Left colon (tissue), 2 donors: Measurements from ENCODE around the gene CCSER1. TPM values are rescaled to one million over a fixed set of nuclear protein-coding genes. Genes with fewer than 3 reads are reported as not detected.
A peak's percentile ranks its signal among the peaks of the same experiment; 100 is the strongest.
"Not testable (repeated sequence)": the region's sequence is repeated elsewhere in the genome, so short reads cannot be mapped to it uniquely, and the experiment has no call there.

Source experiments
- ATAC-seq: fragments of 200-7000 bp; cut with Tn5 transposase; one replicate; pipeline ENCODE4 v1.9.1; 2020; ENCODE audit warnings: mild to moderate bottlenecking, moderate library complexity
- DNase-seq, 2 donors: peaks; one replicate each; pipeline ENCODE4 v3.0.0-alpha.2; 2020
- intact Hi-C, 2 donors: fragments of 100-400 bp; cut with DNase I in 1 of 2; cut with micrococcal nuclease in 1 of 2; formaldehyde crosslinking; loops; one replicate each; pipeline versions ENCODE4 v1.11.2 to v1.14.0; 2022; cut with DNase I, micrococcal nuclease
- total RNA-seq, 2 donors: library from RNA; stranded (reverse); fragmentation: NEBNext Ultra II Directional; extraction: Animal tissue kit (Norgen Biotek cat#: 25700); gene quantifications; one replicate each; pipeline ENCODE4 v1.2.1, GENCODE V29; 2021
- donor health status: DM: no; HTN: no; CAD: no.
- donor health status: DM: yes; HTN: yes; CAD: no.

The CCSER1 gene
- total RNA-seq, 2 donors from 2014 or later = 14.4 to 22.7 TPM

GRCh38 chr4:91243132-91243531 is 1115.9 kb downstream of the CCSER1 start:
- DNase-seq (no peak), ATAC-seq (peak; percentile 35)

DNA sequence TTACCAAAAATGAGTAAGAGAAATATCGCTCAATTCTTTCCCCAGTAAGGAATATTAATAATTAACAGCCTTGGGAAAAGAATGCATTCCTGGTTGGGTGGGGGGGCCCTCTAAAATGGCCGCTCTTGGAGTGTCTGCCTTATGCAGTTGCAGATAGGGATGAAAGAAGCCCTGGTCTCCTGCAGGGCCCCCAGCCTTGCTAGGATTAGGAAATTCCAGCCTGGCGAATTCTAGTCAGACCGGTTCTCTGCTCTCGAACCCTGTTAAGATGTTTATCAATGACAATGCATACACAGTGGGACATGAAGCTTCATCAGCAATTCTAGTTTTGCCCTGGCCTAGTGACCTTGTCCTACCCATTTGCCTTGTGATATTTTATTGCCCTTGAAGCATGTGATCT is 1128.8 kb downstream of the CCSER1 start:
- no peak for DNase-seq
- ATAC-seq = no peak
- intact Hi-C loops = no loop called here

More at GRCh38 chr4:91243132-91243531, 1115.9 kb downstream of the CCSER1 start:
- intact Hi-C loops = no loop called here

DNA sequence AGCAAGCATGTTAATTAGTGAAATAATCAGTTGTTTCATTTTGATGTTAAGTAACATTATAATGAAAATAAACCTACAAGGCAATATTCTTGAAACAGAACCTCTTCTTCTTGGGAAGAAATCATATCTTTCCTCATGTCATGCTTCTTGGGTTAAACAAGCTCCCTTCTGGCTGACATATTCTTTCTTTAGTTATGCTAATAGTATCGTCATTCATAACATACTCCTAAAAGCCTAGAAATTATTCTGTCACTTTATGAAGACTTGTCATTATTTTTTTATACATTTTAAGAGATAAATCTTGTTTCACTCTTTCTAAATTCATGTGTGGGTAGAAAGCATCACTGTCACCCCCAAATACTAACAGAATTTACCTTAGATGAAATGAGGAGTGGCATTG is 1129.6 kb downstream of the CCSER1 start:
- no peak for DNase-seq
- ATAC-seq = no peak
- intact Hi-C loops = no loop called here

DNA sequence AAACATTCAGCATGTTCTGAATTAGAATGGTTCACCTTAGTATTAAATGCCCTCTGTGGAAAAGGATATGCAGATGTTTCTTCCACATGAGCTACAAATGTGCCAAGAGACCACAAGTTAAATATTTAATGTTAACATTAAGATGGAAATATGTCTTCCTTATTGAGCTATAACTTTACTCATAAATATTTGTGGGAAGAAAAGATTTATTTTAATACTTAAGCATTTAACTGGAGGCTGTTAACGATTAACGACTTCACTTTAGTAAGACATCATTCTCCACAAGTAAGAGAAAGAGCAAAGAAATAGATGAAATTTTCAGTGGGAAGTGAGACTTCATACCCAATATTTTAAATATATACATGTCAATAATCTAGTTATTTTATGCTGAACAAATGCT is 1130.5 kb downstream of the CCSER1 start:
- DNase-seq (no peak), ATAC-seq (no peak)
- intact Hi-C loops = no loop called here

DNA sequence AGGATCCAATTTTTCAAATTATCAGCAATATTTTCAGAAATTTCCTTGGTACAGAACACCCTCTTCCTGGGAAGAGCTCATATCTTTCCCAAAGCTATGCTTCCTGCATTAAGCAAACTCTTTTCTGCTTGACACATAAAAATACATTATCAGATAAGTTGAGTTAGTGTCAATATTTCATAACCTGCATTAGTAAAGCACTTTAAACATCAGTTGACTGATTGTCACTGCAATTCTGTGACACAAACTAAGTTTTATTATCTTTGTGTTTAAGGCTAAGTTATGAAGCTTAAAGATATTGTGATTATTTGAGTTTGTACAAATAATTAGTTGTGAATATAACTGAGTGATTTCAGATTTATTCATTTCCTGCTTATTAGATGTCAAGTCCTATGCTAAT is 1131.1 kb downstream of the CCSER1 start:
- DNase-seq (no peak), ATAC-seq (no peak)
- intact Hi-C loops = no loop called here

DNA sequence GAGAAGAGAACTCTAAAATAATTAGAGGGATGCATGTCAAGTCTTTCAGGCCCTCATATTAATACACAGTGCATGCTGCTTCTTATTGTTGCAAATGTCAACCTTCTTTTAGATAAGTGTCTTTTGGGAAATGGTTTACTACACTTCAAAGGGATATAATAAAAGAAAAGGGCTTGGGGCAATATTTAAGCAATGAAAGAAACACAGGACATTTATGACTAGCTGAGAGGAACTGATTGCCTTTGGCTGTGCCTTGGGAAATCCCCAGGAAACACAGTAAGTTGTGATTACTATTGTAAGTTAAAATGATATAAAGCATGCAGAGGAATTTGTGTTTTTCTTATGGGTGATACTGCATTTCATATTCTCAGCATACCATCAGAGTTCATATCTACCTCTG is 1140.3 kb downstream of the CCSER1 start:
- intact Hi-C loops = no loop called here

DNA sequence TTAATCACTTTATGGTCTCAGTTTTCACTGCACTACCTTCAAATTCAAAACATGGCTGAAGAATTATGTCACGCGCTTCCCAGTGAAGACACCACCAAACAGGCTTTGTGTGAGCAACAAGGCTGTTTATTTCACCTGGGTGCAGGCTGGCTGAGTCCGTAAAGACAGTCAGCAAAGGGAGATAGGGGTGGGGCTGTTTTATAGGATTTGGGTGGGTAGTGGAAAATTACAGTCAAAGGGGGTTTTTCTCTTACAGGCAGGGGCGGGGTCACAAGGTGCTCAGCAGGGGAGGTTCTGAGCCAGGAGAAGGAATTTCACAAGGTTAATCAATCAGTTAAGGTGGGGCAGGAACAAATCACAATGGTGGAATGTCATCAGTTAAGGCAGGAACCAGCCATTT is 1141.3 kb downstream of the CCSER1 start:
- peak; percentile 18 to 51 for DNase-seq
- intact Hi-C loops = not testable (repeated sequence)
- ATAC-seq = peak; percentile 73

More for the DNA sequence above, 1140.3 kb downstream of the CCSER1 start:
- ATAC-seq (peak; percentile 98), DNase-seq (peak in 1 of 2 donors; percentile 29)

DNA sequence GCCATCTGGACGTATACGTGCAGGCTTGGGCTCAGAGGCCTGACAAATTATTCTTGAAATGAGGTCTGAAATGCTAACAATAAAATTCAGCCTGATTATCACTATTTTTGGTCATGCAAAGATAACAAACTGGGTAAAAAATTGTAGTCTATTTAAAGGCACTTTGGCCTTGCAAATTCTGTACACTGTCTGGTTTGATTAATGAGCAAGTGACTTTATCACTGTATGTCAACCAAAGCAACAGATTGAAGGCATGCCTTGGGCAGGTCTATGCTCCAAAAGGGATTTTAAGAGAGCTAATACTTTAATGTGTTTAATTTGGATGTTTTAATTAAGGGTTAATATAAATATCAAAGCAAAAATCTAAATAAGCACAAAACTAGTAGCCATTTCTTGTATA is 1141.7 kb downstream of the CCSER1 start:
- DNase-seq (no peak), ATAC-seq (no peak)
- intact Hi-C loops = no loop called here

- DNase-seq (peak; percentile 21 to 30), ATAC-seq (peak; percentile 96)
These were observed 1152.7 kb downstream of the CCSER1 start for GRCh38 chr4:91279899-91280298.

DNA sequence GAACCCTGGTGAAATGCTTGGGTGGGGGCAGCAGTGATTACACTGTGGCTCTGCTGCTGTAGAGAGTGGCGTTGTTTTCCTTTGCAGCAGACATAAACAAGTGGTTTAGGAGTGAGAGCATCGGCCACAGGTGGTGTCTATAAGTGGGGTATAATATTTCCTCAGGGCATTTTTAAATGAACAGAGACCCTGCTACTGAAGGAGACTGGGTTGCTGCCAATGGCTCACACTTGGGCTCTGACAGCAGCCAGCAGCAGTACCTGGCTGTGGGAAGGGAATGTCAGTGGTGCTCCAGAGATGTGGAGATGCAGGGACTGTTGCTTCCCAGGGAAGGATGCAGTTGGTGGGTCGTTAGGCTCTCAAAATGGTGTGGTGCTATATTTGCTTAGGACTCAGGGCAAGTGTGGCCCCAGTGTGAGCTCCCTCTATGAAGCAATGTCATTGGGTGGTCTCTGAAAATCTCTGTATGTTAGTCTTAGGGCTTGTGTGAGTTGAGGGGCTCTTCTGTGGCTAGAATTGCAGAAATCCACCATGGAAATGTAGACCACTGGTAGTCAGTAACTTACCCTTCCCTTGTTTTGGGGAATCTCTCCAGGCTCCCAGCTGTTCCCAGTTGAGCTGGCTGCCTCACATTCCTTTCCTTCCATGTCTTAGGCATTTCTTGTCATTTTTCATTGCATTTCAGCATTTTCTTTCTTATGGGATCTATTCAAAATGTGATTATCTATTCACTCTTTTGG is 1153.5 kb downstream of the CCSER1 start:
- intact Hi-C loops = no loop called here
- ATAC-seq (no peak), DNase-seq (no peak)

More at GRCh38 chr4:91279899-91280298, 1152.7 kb downstream of the CCSER1 start:
- intact Hi-C loops = no loop called here

GRCh38 chr4:91282217-91282616 is 1155.0 kb downstream of the CCSER1 start:
- intact Hi-C loops = no loop called here
- ATAC-seq (no peak), DNase-seq (no peak)

GRCh38 chr4:91283726-91284230 is 1156.6 kb downstream of the CCSER1 start:
- peak; percentile 71 for ATAC-seq
- intact Hi-C loops = no loop called here

DNA sequence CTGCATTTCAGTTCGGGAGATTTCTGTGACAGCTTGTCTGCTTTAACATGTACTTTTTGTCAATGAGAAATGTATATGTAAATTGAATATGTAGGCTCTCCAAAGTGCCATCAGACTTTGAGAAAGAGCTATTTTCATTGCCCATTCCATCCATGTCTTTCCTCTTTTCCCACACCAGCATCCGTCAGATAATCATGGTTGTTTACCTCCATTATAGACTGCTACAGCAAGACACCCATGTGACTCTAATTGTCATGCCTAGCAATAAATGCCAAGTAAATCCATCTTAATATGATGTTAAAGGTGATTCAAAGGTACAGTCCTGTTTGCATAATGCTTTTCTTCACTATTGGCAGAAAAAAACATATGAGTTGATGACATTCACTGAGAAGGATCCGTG is 1157.3 kb downstream of the CCSER1 start:
- ATAC-seq = no peak
- no peak for DNase-seq

More at GRCh38 chr4:91283726-91284230, 1156.6 kb downstream of the CCSER1 start:
- no peak for DNase-seq

GRCh38 chr4:91285487-91285886 is 1158.3 kb downstream of the CCSER1 start:
- ATAC-seq = no peak
- DNase-seq = no peak
- intact Hi-C loops = no loop called here

More for the DNA sequence above, 1157.3 kb downstream of the CCSER1 start:
- intact Hi-C loops = no loop called here

DNA sequence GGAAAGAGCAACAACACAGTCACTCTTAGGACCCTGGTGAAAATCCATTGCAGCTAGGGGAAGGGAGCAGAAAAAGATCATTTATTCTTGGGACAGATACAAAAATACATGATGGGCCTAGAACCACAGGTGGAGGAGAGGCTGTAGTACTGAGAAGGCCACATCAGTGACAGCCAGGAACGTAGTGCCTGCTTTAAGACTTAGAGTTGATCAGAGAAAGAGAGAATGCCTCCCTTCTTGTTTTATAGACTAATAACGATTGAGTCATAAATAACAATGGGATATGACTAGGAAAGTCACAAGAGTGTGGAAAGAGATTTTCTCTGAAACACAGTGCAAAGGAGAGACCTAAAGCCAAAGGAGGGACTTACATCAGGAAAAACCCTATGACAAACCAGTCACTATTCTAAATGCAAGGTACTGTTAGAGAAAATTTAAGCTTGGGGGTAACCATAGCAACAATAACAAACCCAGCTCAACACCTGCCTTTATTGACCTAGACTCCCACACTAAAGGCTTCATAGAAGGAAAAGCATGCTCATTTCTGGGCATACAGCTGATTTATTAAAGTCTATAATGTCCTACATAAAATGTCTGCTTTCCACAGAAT is 1161.6 kb downstream of the CCSER1 start:
- no peak for DNase-seq
- intact Hi-C loops = no loop called here
- no peak for ATAC-seq

DNA sequence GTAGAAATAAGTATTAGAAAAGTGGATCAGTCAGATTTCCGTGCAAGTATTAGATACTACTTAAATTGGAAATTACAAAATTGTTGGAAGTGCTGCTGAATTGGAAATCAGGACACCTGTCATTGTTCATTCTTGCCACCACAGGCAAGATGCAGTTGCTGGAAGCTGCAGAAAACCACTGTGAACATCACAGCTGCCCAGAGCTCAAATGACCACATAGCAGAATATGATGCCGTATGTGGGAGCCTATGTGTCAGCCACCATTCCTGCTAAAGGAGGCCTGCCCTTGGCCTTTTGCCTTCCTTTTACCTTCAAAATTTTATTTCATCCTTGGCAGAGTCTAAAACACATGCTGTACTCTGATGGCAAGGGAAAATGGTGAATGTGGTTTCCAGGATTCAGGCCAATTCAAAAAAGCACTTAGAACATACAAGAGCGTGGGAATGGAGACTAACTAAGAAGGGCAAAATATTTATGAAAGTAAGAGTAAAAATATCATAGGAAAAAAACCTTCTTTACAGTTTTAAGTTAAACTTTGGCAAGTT is 1171.0 kb downstream of the CCSER1 start:
- intact Hi-C loops = no loop called here
- ATAC-seq (no peak), DNase-seq (no peak)

DNA sequence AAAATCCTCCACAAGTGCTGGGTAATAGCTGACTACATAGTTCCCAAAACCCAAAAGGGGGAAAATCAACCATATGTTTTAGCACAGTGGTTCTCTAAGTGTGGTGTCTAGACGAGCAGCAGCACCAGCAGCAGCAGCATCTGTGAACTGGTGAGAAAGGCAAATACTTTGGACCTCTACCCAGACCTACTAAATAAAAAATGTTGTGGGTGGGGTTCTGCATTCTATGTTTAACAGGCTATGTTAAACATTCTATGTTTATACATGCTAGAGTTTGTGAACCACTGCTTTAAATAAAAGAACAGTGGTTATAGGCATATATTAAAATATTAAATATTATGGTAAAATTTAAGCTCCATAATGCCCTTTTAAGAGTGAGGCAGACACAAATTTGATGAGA is 1171.6 kb downstream of the CCSER1 start:
- ATAC-seq (no peak), DNase-seq (no peak)
- intact Hi-C loops = no loop called here

GRCh38 chr4:91302120-91302519 is 1174.9 kb downstream of the CCSER1 start:
- intact Hi-C loops = no loop called here
- no peak for DNase-seq
- ATAC-seq = no peak

DNA sequence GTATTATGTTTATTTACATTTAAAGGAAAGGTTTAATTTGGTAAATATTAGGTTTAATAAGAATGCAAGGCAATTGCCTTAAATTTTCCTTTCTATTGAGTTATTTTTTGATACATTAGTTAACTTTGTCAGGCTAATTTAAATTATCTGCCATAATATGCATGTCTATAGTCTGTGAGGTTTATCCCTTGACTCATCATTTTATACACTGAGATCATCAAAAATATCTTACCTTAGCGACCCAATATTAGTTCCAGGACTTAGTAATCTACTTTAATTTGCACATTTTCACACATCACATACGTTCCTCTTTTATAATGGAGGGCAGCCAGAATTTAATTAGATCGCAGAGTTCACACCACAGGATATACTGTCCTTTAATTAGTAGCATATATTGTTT is 1177.1 kb downstream of the CCSER1 start:
- ATAC-seq = no peak
- intact Hi-C loops = no loop called here

DNA sequence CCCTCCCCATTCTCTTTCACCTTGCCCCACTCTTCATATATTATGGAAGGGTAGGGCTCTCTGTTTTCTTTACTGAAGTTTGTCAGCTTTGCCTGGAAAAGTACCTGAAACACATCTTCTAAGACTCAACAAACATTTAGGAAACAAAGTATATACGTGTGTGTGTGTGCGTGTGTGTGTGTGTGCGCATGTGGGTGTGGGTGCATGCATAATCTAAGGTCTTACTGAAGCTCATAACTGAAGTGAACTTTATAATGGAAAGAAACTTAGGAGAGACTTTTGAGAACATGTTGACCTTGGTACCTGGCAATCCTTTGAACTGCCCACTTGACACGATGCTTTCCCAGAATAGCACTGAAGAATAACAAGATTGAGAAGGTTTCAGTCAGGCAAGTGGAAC is 1190.2 kb downstream of the CCSER1 start:
- intact Hi-C loops = no loop called here
- no peak for ATAC-seq
- DNase-seq = no peak

More for the DNA sequence above, 1177.1 kb downstream of the CCSER1 start:
- no peak for DNase-seq
